MCF 10A (cell line): ENCODE measurements around the gene STN1. TPM values are rescaled to one million over a fixed set of nuclear protein-coding genes. Genes with fewer than 3 reads are reported as not detected.

Experiments
- BruUV-seq: library from RNA; stranded (reverse); fragments of 400-500 nt; replicated peaks from 2 replicates; lab custom pipeline; 2021; lab: Mats Ljungman, UMichigan
- CTCF ChIA-PET: fragments of 300-600 bp; sonication (Branson Sonifier 250); formaldehyde crosslinking; extraction: SDS; loops from one replicate; lab custom pipeline; 2021; ENCODE audit warnings: antibody characterized with exemption, inconsistent platforms; lab: Yijun Ruan, JAX
- POLR2A ChIA-PET: fragments of 300-600, 350-650 bp; sonication (Branson Sonifier 250); formaldehyde crosslinking; extraction: SDS; loops from one replicate; lab custom pipeline; 2020; ENCODE audit warnings: antibody characterized with exemption, inconsistent platforms; lab: Yijun Ruan, JAX
- DNase-seq: peaks from one replicate; pipeline ENCODE4 v3.0.0-alpha.2; 2018; ENCODE audit not compliant: unreplicated experiment
- H3K27ac Mint-ChIP-seq: one replicate; pipeline ENCODE4 v1.8.0; 2022; ENCODE audit warnings: mild to moderate bottlenecking, low read depth, mixed read lengths; ENCODE audit not compliant: unreplicated experiment
- H3K27me3 Mint-ChIP-seq: one replicate; pipeline ENCODE4 v1.8.0; 2022; ENCODE audit warnings: mixed read lengths; ENCODE audit not compliant: insufficient read depth, unreplicated experiment
- H3K36me3 Mint-ChIP-seq: one replicate; pipeline ENCODE4 v1.8.0; 2022; ENCODE audit warnings: mild to moderate bottlenecking, moderate library complexity, mixed read lengths; ENCODE audit not compliant: insufficient read depth, unreplicated experiment
- H3K4me1 Mint-ChIP-seq: one replicate; pipeline ENCODE4 v1.8.0; 2022; ENCODE audit warnings: mixed read lengths; ENCODE audit not compliant: insufficient read depth, unreplicated experiment
- H3K4me3 Mint-ChIP-seq: one replicate; pipeline ENCODE4 v1.8.0; 2022; ENCODE audit warnings: mild to moderate bottlenecking, moderate library complexity, mixed read lengths; ENCODE audit not compliant: unreplicated experiment
- H3K9me3 Mint-ChIP-seq: one replicate; pipeline ENCODE4 v1.8.0; 2022; ENCODE audit warnings: mixed read lengths; ENCODE audit not compliant: unreplicated experiment
- CTCF ChIP-seq: fragments of 200-600 bp; IDR thresholded peaks from one replicate; pipeline ENCODE4 v1.8.0; 2022; ENCODE audit warnings: antibody characterized with exemption, mild to moderate bottlenecking; ENCODE audit not compliant: unreplicated experiment
- intact Hi-C: fragments of 100-400 bp; cut with micrococcal nuclease; formaldehyde crosslinking; loops from 2 replicates; pipeline ENCODE4 v1.14.1; 2022
- total RNA-seq: library from RNA; stranded (reverse); gene quantifications from 2 replicates; pipeline ENCODE4 v1.2.3, GENCODE V29; 2022

The STN1 gene
- total RNA-seq, 1 experiment from 2014 or later: 46.7 TPM

GRCh38 chr10:103869336-103869735 lies 48.6 kb downstream of the STN1 start:
- CTCF ChIA-PET: interaction anchor here (0.6 to 8.4 kb wide), 8 partner anchors 9 to 183 kb away, joined by 3 to 106 read pairs (median 4); no protein-coding TSS in a partner anchor

DNA sequence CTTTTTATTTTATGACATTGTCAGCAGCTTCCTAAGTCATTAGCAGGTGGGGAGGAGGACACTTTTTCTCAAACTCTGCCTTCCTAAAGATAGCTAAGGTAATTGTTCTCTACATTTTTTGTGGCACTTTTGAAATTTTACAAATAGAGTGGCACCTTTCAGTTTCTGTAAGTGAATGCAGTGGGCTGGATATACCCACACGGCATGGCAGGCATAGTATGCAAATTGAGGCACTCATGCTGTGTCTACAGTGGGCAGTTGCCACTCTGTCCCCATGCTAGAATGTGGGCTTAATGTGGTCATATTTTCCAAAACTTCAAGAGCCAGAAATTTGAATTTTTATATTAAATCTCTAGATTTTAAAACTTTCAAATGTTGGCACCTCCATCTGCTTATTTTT lies 49.8 kb downstream of the STN1 start:
- ChIA-PET CTCF (interaction anchor here (0.6 to 8.4 kb wide), 7 partner anchors 16 to 166 kb away, joined by 3 to 106 read pairs (median 3); no protein-coding TSS in a partner anchor), POLR2A (interaction anchor here (1.0 to 9.5 kb wide), 7 partner anchors 15 to 155 kb away, joined by 3 to 315 read pairs (median 6); partner anchors contain the start of gene SH3PXD2A)
- BruUV-seq: no TSS peak
- intact Hi-C loops: no loop called here
- DNase-seq: no peak
- peaks cover 7% of the 10 kb centered on the region for H3K9me3 Mint-ChIP-seq
- H3K27me3 Mint-ChIP-seq: no peaks in the 10 kb centered on the region
- no peaks in the 10 kb centered on the region for H3K36me3 Mint-ChIP-seq
- no peak overlapping the region for H3K27ac Mint-ChIP-seq
- TF ChIP-seq CTCF: no peak
- peaks cover 29% of the 10 kb centered on the region for H3K4me1 Mint-ChIP-seq
- H3K4me3 Mint-ChIP-seq: no peak overlapping the region

More at GRCh38 chr10:103869336-103869735, 48.6 kb downstream of the STN1 start:
- BruUV-seq: no TSS peak
- no peak for DNase-seq
- POLR2A ChIA-PET: interaction anchor here (0.7 to 9.5 kb wide), 17 partner anchors 8 to 1092 kb away, joined by 3 to 315 read pairs (median 8); partner anchors contain the start of genes SFR1, SH3PXD2A and STN1
- Mint-ChIP-seq H3K36me3 (no peaks in the 10 kb centered on the region), H3K27me3 (no peaks in the 10 kb centered on the region), H3K4me1 (peaks cover 29% of the 10 kb centered on the region), H3K27ac (peak overlapping the region; percentile 97), H3K4me3 (no peak overlapping the region), H3K9me3 (peaks cover 7% of the 10 kb centered on the region)
- intact Hi-C loops: no loop called here
- TF ChIP-seq CTCF: no peak

- Mint-ChIP-seq H3K27ac (no peak overlapping the region), H3K4me3 (no peak overlapping the region), H3K36me3 (no peaks in the 10 kb centered on the region), H3K9me3 (peaks cover 7% of the 10 kb centered on the region), H3K27me3 (no peaks in the 10 kb centered on the region), H3K4me1 (peaks cover 16% of the 10 kb centered on the region)
- POLR2A ChIA-PET: interaction anchor here (1.0 to 3.1 kb wide), 5 partner anchors 9 to 149 kb away, joined by 3 to 40 read pairs (median 6); no protein-coding TSS in a partner anchor
- DNase-seq: peak; percentile 47
- intact Hi-C loops: no loop called here
- TF ChIP-seq CTCF: no peak
- CTCF ChIA-PET: interaction anchor here (0.8 to 6.5 kb wide), 3 partner anchors 26 to 151 kb away, joined by 3 to 37 read pairs (median 7); no protein-coding TSS in a partner anchor
- no TSS peak for BruUV-seq
These were observed 56.5 kb downstream of the STN1 start for GRCh38 chr10:103861505-103861904.
